Keratinocyte (primary cell): Measurements from ENCODE around the gene ESX1. TPM values are rescaled to one million over a fixed set of nuclear protein-coding genes. Genes with fewer than 3 reads are reported as not detected.

ENCODE experiments used
- DNase-seq: peaks from one replicate; pipeline ENCODE4 v3.0.0-alpha.2; 2011; ENCODE audit warnings: low read depth, missing footprints, low spot score
- FAIRE-seq: peaks from 2 replicates; lab custom pipeline; 2011; peaks lifted over from hg19 to GRCh38; lab: Jason Lieb, UNC
- H2AFZ ChIP-seq: 2 replicates; pipeline ENCODE4 v1.6.0; 2012; ENCODE audit warnings: low read length, control low read depth, inconsistent platforms; ENCODE audit not compliant: control insufficient read depth
- H3K27ac ChIP-seq: 2 replicates; pipeline ENCODE4 v1.5.1; 2011; ENCODE audit warnings: low read length; ENCODE audit not compliant: control insufficient read depth, insufficient read depth
- H3K27me3 ChIP-seq: 3 replicates; pipeline ENCODE4 v1.6.0; 2011; ENCODE audit warnings: low read length; ENCODE audit not compliant: control insufficient read depth, insufficient read depth; ENCODE audit errors: extremely low read depth
- H3K36me3 ChIP-seq, 2 experiments: 2 replicates in 1 of 2; 3 replicates in 1 of 2; pipeline ENCODE4 v1.5.1; 2011; ENCODE audit warnings: low read length in 2 of 2, mild to moderate bottlenecking in 1 of 2; ENCODE audit not compliant: control insufficient read depth in 2 of 2, insufficient read depth in 2 of 2; ENCODE audit errors: extremely low read depth in 1 of 2
- H3K4me1 ChIP-seq: 3 replicates; pipeline ENCODE4 v1.5.1; 2011; ENCODE audit warnings: low read length; ENCODE audit not compliant: control insufficient read depth, insufficient read depth; ENCODE audit errors: extremely low read depth
- H3K4me2 ChIP-seq: 3 replicates; pipeline ENCODE4 v1.6.0; 2011; ENCODE audit warnings: low read depth, low read length; ENCODE audit not compliant: control insufficient read depth, insufficient read depth; ENCODE audit errors: extremely low read depth
- H3K4me3 ChIP-seq, 3 experiments: fragments of 200-600 bp in 1 of 3; sonication (generic) in 1 of 3; 2 replicates in 2 of 3; 3 replicates in 1 of 3; pipeline ENCODE4 v1.5.1; 2011 to 2016; ENCODE audit warnings: low read length in 3 of 3, mild to moderate bottlenecking in 3 of 3, control low read depth in 2 of 3, inconsistent platforms in 1 of 3, low read depth in 1 of 3, mixed read lengths in 1 of 3, mixed run types in 1 of 3, moderate library complexity in 1 of 3; ENCODE audit not compliant: control insufficient read depth in 2 of 3, insufficient read depth in 2 of 3; ENCODE audit errors: extremely low read depth in 1 of 3
- H3K79me2 ChIP-seq: 2 replicates; pipeline ENCODE4 v1.6.0; 2012; ENCODE audit warnings: low read length; ENCODE audit not compliant: control insufficient read depth, insufficient read depth
- H3K9ac ChIP-seq: 3 replicates; pipeline ENCODE4 v1.6.0; 2011; ENCODE audit warnings: low read length; ENCODE audit not compliant: control insufficient read depth, insufficient read depth; ENCODE audit errors: extremely low read depth
- H3K9me1 ChIP-seq: 3 replicates; pipeline ENCODE4 v1.6.0; 2011; ENCODE audit warnings: low read length; ENCODE audit not compliant: control insufficient read depth, insufficient read depth; ENCODE audit errors: extremely low read depth
- H3K9me3 ChIP-seq: 2 replicates; pipeline ENCODE4 v1.5.1; 2012; ENCODE audit warnings: low read depth, low read length; ENCODE audit not compliant: control insufficient read depth
- H4K20me1 ChIP-seq: 3 replicates; pipeline ENCODE4 v1.6.0; 2011; ENCODE audit warnings: low read length; ENCODE audit not compliant: control insufficient read depth, insufficient read depth; ENCODE audit errors: extremely low read depth
- CTCF ChIP-seq, 3 experiments: IDR thresholded peaks in 1 of 3; conservative IDR thresholded peaks in 1 of 3; optimal IDR thresholded peaks in 1 of 3; 2 replicates in 2 of 3; 3 replicates in 1 of 3; pipeline versions ENCODE3 to v1.5.1; 2011; ENCODE audit warnings: low read length in 3 of 3, mild to moderate bottlenecking in 3 of 3, moderate library complexity in 2 of 3, control low read depth in 1 of 3, inconsistent platforms in 1 of 3; ENCODE audit not compliant: insufficient read depth in 2 of 3; ENCODE audit errors: extremely low read depth in 1 of 3
- EZH2 ChIP-seq: IDR thresholded peaks from one replicate; pipeline ENCODE4 v1.6.1; 2012; ENCODE audit warnings: inconsistent platforms, mild to moderate bottlenecking, low read length, moderate library complexity
- dilution Hi-C: fragments of 300-500 bp; cut with MboI; formaldehyde crosslinking; loops from one replicate; pipeline ENCODE4 v1.7.0; 2020; ENCODE audit warnings: low sequenced_read_pairs; ENCODE audit not compliant: extremely low pct_ligation_motif_present
- polyA minus RNA-seq, 3 experiments: library from RNA; depleted of rRNA, polyadenylated mRNA; stranded (reverse); fragments of >200 nt; gene quantifications; 1 replicate in 1 of 3; 2 replicates in 1 of 3; 3 replicates in 1 of 3; pipeline ENCODE4 v1.2.3, GENCODE V29; 2011
- polyA plus RNA-seq, 5 experiments: library from polyadenylated mRNA; depleted of rRNA in 3 of 5; stranded (reverse) in 3 of 5; stranded (forward) in 1 of 5; unstranded in 1 of 5; fragments of >200 nt; gene quantifications; 1 replicate in 1 of 5; 2 replicates in 3 of 5; 3 replicates in 1 of 5; pipeline versions ENCODE4 v1.2.1 to v1.2.3, GENCODE V29; 2011 to 2012; ENCODE audit warnings: missing spikeins in 2 of 5, low read depth in 1 of 5, low replicate concordance in 1 of 5

ESX1 gene
- polyA plus RNA-seq (0.03 TPM in 1 of 3 replicates, not detected in the others), polyA minus RNA-seq (not detected in 3 replicates)
- not detected for polyA plus RNA-seq (2011; ENCODE audit: low read depth)
- polyA plus RNA-seq (2011; cell fraction: cytosol; rRNA removed) = 0.05 TPM in 1 of 2 replicates, not detected in the other
- polyA plus RNA-seq (2011; cell fraction: nucleus; rRNA removed) = not detected in 2 replicates
- polyA plus RNA-seq (2012; ENCODE audit: low replicate concordance) = 0.07 TPM in 1 of 2 replicates, not detected in the other
- polyA minus RNA-seq (2011; cell fraction: cytosol; rRNA and poly(A)+ RNA removed) = not detected
- polyA minus RNA-seq (2011; cell fraction: nucleus; rRNA and poly(A)+ RNA removed) = not detected in 2 replicates

GRCh38 chrX:104254442-104255115, at the start of gene ESX1:
Gene ESX1 (minus strand): TSS chrX:104254933. CDS start chrX:104254849, 84 bp downstream.
- Histone ChIP-seq H3K27ac (no peak within 1 kb of the TSS), H3K9me1 (no peaks in the 10 kb centered on the region), H3K27me3 (peaks cover 38% of the 10 kb centered on the region), H4K20me1 (no peaks in the 10 kb centered on the region), H2AFZ (peak within 1 kb of the TSS; percentile 29), H3K9me3 (no peaks in the 10 kb centered on the region), H3K36me3 (no peaks in the 10 kb centered on the region), H3K4me1 (no peaks in the 10 kb centered on the region), H3K4me3 (peak within 1 kb of the TSS; percentile 12 to 67 (median 33)), H3K4me2 (peak within 1 kb of the TSS; percentile 65), H3K9ac (no peak within 1 kb of the TSS), H3K79me2 (no peaks in the 10 kb centered on the region)
- TF ChIP-seq CTCF (optimal IDR thresholded peaks at IDR 0.05 in 1 of 3, IDR thresholded peaks at IDR 0.05 in 1 of 3, conservative IDR thresholded peaks at IDR 0.05 in 1 of 3; ENCODE audit: extremely low read depth in 1 of 3, insufficient read depth in 2 of 3, low read length in 3 of 3) (no peak), EZH2 (peak; percentile 45)
- FAIRE-seq (no peak), DNase-seq (no peak)
- dilution Hi-C loops = no loop called here

GRCh38 chrX:104295636-104296035, 40.9 kb upstream of the ESX1 start:
- Histone ChIP-seq H3K9ac (no peak overlapping the region), H3K27me3 (no peaks in the 10 kb centered on the region), H3K79me2 (no peaks in the 10 kb centered on the region), H3K36me3 (no peaks in the 10 kb centered on the region), H3K4me3 (no peak overlapping the region), H2AFZ (no peak overlapping the region), H3K9me1 (no peaks in the 10 kb centered on the region), H3K4me2 (no peak overlapping the region), H4K20me1 (no peaks in the 10 kb centered on the region), H3K9me3 (no peaks in the 10 kb centered on the region), H3K27ac (no peak overlapping the region), H3K4me1 (no peaks in the 10 kb centered on the region)
- FAIRE-seq (no peak), DNase-seq (no peak)
- TF ChIP-seq CTCF (optimal IDR thresholded peaks at IDR 0.05 in 1 of 3, IDR thresholded peaks at IDR 0.05 in 1 of 3, conservative IDR thresholded peaks at IDR 0.05 in 1 of 3; ENCODE audit: extremely low read depth in 1 of 3, insufficient read depth in 2 of 3, low read length in 3 of 3) (no peak), EZH2 (no peak)
- dilution Hi-C loops = no loop called here
